Kidney epithelial cell (primary cell): Measurements from ENCODE around the gene KRTDAP. TPM values are rescaled to one million over a fixed set of nuclear protein-coding genes. Genes with fewer than 3 reads are reported as not detected.
"Not testable (repeated sequence)": the region's sequence is repeated elsewhere in the genome, so short reads cannot be mapped to it uniquely, and the experiment has no call there.

Experiments
- DNase-seq: peaks from one replicate; pipeline ENCODE4 v3.0.0-alpha.2; 2010; ENCODE audit warnings: low read depth
- H3K27me3 ChIP-seq: 2 replicates; pipeline ENCODE4 v1.6.0; 2011; ENCODE audit warnings: low read length; ENCODE audit not compliant: control insufficient read depth, insufficient read depth
- H3K36me3 ChIP-seq: 2 replicates; pipeline ENCODE4 v1.5.1; 2011; ENCODE audit warnings: low read length; ENCODE audit not compliant: control insufficient read depth, insufficient read depth
- H3K4me3 ChIP-seq: 2 replicates; pipeline ENCODE4 v1.5.1; 2011; ENCODE audit warnings: low read depth, mild to moderate bottlenecking, control low read depth, low read length
- total RNA-seq: library from RNA; depleted of rRNA; stranded (reverse); fragments of >200 nt; gene quantifications from 2 replicates; pipeline ENCODE4 v1.2.3, GENCODE V29; 2015
- TF ChIP-seq, protein P1 (sequence below): IDR thresholded peaks from 2 replicates; pipeline ENCODE4 v1.5.1; 2011; ENCODE audit warnings: mild to moderate bottlenecking, moderate library complexity, low read length, control low read depth, inconsistent platforms; ENCODE audit not compliant: insufficient read depth, poor library complexity, severe bottlenecking

The KRTDAP gene
- total RNA-seq, 1 donor from 2014 or later: not detected

DNA sequence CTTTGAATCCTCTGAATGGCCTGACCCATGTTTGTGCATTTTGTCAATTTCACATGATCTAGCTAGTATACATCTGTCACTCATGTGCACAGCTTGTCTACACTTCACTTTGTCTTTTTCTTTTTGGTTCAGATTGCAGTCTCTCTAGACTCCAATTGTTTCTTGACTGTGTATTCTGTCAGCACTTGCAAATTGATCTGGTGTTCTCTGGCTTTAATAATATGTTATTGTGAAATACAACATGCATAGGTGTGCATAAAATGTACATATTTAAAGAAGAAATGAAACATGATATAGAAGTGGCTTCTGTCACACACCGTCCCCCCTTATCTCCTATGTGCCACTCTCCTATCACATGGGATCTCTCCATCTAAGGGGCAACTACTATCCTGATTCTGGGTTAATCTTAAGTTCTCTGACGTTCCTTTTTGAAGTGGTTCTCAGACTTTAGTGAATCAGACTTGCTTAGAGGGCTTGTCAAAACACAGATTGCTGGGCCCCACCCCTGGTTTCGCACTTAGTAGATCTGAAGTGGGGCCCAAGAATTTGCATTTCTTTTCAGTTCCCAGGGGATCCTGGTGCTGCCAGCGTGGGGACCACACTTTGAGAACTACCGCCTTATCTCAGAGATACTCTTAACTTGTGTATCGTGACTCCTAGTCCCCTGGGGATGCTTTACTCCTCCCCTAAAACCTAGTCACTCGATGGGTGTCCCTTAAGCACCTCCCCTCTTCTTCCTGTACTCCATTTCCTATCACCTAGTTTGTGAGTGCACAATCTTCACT, 5.8 kb downstream of the KRTDAP start:
- Histone ChIP-seq H3K4me3 (no peak overlapping the region), H3K27me3 (peaks cover 4% of the 10 kb centered on the region), H3K36me3 (no peaks in the 10 kb centered on the region)
- no peak for DNase-seq
- TF ChIP-seq, protein P1, sequence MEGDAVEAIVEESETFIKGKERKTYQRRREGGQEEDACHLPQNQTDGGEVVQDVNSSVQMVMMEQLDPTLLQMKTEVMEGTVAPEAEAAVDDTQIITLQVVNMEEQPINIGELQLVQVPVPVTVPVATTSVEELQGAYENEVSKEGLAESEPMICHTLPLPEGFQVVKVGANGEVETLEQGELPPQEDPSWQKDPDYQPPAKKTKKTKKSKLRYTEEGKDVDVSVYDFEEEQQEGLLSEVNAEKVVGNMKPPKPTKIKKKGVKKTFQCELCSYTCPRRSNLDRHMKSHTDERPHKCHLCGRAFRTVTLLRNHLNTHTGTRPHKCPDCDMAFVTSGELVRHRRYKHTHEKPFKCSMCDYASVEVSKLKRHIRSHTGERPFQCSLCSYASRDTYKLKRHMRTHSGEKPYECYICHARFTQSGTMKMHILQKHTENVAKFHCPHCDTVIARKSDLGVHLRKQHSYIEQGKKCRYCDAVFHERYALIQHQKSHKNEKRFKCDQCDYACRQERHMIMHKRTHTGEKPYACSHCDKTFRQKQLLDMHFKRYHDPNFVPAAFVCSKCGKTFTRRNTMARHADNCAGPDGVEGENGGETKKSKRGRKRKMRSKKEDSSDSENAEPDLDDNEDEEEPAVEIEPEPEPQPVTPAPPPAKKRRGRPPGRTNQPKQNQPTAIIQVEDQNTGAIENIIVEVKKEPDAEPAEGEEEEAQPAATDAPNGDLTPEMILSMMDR: no peak

DNA sequence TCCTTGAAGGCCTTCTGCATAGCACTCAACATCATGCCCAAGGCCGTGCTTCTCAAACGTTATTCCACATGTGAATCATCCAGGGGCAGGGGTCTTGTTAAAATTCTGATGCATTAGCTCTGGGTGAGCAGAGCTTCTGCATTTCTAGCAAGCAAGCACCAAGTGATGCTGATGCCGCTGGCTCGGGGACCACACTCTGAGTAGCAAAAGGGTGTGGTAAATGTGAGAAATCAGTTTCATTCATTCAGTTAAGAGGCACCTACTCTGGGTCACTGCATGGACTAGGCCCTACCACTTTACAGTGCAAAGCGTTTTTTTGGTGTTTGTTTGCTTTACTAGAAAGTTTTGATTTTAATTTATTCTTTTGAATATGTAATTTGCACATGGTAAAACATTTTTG, 7.2 kb downstream of the KRTDAP start:
- no peak for DNase-seq
- TF ChIP-seq, protein P1: no peak
- Histone ChIP-seq H3K27me3 (no peaks in the 10 kb centered on the region), H3K4me3 (no peak overlapping the region), H3K36me3 (no peaks in the 10 kb centered on the region)

DNA sequence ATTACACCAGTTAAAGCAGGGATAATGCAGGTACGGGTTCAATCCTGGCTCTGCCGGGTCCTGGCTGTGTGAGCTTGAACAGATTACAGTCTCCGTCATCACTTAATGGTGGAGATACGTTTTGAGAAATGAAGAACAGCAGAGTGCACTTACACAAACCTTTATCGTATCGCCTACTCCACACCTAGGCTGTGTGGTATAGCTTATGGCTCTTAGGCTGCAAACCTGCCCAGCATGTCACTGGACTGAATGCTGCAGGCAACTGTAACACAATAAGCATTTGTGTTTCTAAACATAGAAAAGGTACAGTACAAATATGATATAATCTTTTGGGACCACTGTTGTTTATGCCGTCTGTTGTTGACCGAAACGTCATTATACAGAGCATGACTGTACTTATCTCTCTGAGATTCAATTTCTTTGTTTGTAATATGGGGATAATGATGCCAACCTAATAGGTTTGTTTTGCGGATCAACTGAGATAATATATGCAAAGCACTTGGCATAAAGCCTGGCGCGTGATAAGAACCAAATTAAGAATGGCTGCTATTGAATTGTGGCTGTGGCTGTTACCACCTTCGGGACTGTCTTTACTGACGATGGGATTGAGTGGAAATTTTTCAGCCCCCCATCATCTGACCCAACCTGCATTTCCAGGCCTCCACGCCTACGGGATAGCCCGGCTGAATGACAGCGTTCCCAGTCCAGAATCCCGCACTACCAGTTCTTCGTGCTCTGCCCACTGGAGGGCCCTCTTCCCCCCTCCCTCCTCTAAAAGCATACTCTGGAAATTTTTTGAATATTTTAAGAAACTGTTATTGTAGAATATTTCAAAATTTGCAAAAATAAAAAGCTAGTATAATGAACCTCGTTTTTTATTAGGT, 11.2 kb downstream of the KRTDAP start:
- Histone ChIP-seq H3K27me3 (no peaks in the 10 kb centered on the region), H3K36me3 (no peaks in the 10 kb centered on the region), H3K4me3 (no peak overlapping the region)
- TF ChIP-seq, protein P1: no peak
- no peak for DNase-seq

DNA sequence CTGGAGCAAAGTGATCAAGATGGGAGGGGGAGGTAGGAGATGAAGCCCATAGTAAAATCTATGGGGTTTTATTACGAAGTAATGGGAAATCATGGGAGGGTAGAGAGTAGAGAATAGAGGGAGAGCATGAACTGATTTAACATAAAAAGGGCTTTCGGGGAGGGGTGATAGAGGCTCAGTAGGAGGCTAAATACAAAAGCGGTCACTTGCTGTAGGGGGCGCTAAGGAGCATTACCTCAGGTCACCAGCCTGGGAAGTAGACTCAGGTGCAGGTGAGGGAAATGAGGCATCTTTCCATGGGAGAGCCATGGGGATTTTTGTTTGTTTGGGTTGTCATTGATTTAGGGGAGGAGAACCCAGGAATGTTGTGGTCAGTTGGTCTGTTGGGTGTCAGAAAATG, 14.1 kb downstream of the KRTDAP start:
- Histone ChIP-seq H3K27me3 (no peaks in the 10 kb centered on the region), H3K36me3 (no peaks in the 10 kb centered on the region), H3K4me3 (no peak overlapping the region)
- TF ChIP-seq, protein P1: no peak
- DNase-seq: no peak

DNA sequence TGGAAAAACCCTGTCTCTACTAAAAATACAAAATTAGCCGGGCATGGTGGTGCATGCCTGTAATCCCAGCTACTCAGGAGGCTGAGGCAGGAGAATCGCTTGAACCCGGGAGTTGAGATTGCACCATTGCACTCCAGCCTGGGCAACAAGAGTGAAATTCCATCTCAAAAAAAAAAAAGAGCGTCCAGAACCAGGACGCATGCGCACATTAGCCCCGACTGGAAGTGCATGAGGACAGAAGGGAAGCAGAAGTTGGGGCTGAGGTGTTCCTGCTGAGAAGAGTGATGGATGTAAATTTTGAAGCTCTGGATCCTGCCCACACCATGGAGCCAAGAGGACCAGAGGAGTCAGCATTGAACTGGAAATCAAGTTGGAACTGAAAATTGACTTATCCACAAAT, 15.7 kb downstream of the KRTDAP start:
- not testable (repeated sequence) for H3K27me3 ChIP-seq, DNase-seq, H3K4me3 ChIP-seq, H3K36me3 ChIP-seq

DNA sequence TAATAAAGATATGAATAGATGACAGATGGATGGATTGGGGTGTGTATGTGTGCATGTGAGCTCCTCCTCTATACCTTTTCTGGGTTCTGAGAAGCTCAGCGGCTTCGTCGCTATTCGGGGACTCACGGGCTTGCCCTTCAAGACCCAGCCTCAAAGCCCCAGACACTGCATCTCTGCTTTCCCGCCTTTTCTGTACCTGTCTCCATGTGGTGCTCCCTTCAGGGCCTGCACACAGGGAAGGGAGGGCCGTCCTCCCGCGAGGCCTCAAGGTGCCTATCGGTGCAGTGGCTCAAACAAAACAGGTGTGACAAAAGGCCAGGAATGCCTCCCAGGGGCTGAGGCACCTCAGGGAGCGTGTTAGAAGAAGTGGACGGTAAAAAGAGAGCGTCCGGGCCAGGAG, 16.2 kb downstream of the KRTDAP start:
- no peak for DNase-seq
- TF ChIP-seq, protein P1: no peak
- H3K4me3 ChIP-seq: no peak overlapping the region
- no peaks in the 10 kb centered on the region for H3K36me3 ChIP-seq
- no peaks in the 10 kb centered on the region for H3K27me3 ChIP-seq
